GOT3 (cell line): ENCODE data around the gene PRKRA.
"Not testable (repeated sequence)": the region's sequence is repeated elsewhere in the genome, so short reads cannot be mapped to it uniquely, and the experiment has no call there.

Experiments used
- DNase-seq: peaks from one replicate; lab custom pipeline; 2025; ENCODE audit warnings: mixed read lengths; lab: John Stamatoyannopoulos, UW

Gene PRKRA

GRCh38 chr2:178413472-178414265, 37.3 kb downstream of the PRKRA start:
- DNase-seq, result no peak

- not testable (repeated sequence) for DNase-seq
Observed at GRCh38 chr2:178412453-178412852, 38.5 kb downstream of the PRKRA start.

- DNase-seq, result no peak
Observed at GRCh38 chr2:178412047-178412446, 38.9 kb downstream of the PRKRA start.

GRCh38 chr2:178409261-178409660, 41.7 kb downstream of the PRKRA start:
- DNase-seq, result no peak

- no peak for DNase-seq
Observed at GRCh38 chr2:178404368-178404767, 46.6 kb downstream of the PRKRA start.

- DNase-seq, result no peak
Observed at GRCh38 chr2:178403671-178404306, 47.2 kb downstream of the PRKRA start.

GRCh38 chr2:178401994-178402437, 49.0 kb downstream of the PRKRA start:
- DNase-seq, result no peak

GRCh38 chr2:178397002-178397605, 53.9 kb downstream of the PRKRA start:
- no peak for DNase-seq

- DNase-seq, result no peak
Observed at GRCh38 chr2:178395941-178396570, 54.9 kb downstream of the PRKRA start.

GRCh38 chr2:178395295-178395694, 55.7 kb downstream of the PRKRA start:
- DNase-seq, result no peak

- DNase-seq, result no peak
Observed at GRCh38 chr2:178394859-178395258, 56.1 kb downstream of the PRKRA start.

- DNase-seq, result no peak
Observed at GRCh38 chr2:178392215-178392614, 58.8 kb downstream of the PRKRA start.

- no peak for DNase-seq
Observed at GRCh38 chr2:178391701-178392100, 59.3 kb downstream of the PRKRA start.

GRCh38 chr2:178388287-178388686, 62.7 kb downstream of the PRKRA start:
- no peak for DNase-seq

- no peak for DNase-seq
Observed at GRCh38 chr2:178386986-178387597, 63.9 kb downstream of the PRKRA start.

GRCh38 chr2:178385595-178386148, 65.3 kb downstream of the PRKRA start:
- no peak for DNase-seq

- DNase-seq, result no peak
Observed at GRCh38 chr2:178383718-178384117, 67.3 kb downstream of the PRKRA start.
